ENCODE results near the gene FMNL3. TPM values are rescaled to one million over a fixed set of nuclear protein-coding genes. Genes with fewer than 3 reads are reported as not detected.
A peak's percentile ranks its signal among the peaks of the same experiment; 100 is the strongest.

Gene FMNL3, protein sequence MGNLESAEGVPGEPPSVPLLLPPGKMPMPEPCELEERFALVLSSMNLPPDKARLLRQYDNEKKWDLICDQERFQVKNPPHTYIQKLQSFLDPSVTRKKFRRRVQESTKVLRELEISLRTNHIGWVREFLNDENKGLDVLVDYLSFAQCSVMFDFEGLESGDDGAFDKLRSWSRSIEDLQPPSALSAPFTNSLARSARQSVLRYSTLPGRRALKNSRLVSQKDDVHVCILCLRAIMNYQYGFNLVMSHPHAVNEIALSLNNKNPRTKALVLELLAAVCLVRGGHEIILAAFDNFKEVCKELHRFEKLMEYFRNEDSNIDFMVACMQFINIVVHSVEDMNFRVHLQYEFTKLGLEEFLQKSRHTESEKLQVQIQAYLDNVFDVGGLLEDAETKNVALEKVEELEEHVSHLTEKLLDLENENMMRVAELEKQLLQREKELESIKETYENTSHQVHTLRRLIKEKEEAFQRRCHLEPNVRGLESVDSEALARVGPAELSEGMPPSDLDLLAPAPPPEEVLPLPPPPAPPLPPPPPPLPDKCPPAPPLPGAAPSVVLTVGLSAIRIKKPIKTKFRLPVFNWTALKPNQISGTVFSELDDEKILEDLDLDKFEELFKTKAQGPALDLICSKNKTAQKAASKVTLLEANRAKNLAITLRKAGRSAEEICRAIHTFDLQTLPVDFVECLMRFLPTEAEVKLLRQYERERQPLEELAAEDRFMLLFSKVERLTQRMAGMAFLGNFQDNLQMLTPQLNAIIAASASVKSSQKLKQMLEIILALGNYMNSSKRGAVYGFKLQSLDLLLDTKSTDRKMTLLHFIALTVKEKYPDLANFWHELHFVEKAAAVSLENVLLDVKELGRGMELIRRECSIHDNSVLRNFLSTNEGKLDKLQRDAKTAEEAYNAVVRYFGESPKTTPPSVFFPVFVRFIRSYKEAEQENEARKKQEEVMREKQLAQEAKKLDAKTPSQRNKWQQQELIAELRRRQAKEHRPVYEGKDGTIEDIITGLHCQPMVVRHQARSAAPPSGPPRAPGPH
- 10 to 100 TPM; 20.0 to 20.7 TPM for total RNA-seq

DNA sequence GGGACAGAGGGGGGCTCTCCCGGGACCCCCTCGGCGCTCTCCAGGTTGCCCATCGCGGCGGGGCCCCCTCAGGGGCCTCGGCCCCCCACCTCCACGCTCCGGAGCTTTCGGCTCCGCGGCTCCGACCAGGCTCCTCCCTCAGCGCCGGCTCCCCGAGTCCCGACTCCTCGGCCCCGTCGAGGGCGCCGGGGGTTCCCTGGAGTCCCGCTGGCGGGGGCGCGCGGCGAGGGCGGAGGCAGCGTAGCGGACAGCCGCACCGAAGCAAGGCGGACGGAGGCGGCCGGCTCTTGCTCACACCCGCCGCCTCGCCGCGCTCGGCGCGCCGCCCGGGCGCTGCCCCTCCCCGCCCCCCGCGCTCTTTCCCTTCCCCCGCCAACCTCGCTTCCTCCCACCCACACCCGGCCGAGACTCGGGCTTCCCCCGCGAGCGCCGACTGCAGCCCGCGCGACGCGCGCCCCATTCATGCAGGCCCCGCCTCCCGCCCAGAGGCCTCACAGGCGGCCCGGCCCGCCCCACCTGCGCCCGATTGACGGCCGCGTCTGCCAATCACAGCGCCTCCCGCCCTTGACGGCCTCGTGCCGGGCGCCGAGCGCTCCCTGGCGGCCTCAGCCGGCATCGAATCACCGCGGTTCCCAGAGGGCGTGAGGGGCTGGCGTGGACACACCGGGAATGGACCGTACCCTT, at the start of gene FMNL3:
TSS of gene FMNL3 (minus strand) at position 278 of the 684 bp plus-strand sequence. CDS start at position 53, 225 bp downstream.
- intact Hi-C loops (cut with micrococcal nuclease) = loop anchor here (1.0 to 5.0 kb wide), 9 partner anchors 34 to 154 kb away; partner anchors contain the start of genes MCRS1 and TMBIM6
- CTCF ChIA-PET = interaction anchor here (1.2 to 17.1 kb wide), 10 partner anchors 16 to 84 kb away, joined by 3 to 450 read pairs (median 6); partner anchors contain the start of genes PRPF40B and TMBIM6
- peak within 1 kb of the TSS; percentile 89 for H3K4me3 Mint-ChIP-seq

DNA sequence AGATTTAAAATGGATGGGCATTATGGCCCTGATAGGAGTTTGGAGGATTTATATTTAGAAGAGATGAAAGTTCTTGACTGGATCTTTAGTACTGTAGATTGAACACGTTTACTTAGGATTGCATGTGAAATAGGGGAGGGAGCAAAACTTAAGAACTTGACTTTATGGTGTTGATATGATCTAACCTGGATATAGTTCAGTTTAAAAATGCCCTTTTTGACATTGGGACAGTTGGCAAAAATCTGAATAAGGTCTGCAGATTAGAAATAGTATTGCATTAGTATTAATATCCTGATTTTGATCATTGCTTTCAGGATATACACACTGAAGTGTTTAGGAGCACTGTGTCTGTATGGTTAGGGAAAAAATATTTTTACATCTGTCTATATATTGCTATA, 43.8 kb upstream of the FMNL3 start:
- Mint-ChIP-seq H3K9me3 (no peaks in the 10 kb centered on the region), H3K4me1 (ENCODE audit: low read depth) (peaks cover 80% of the 10 kb centered on the region), H3K27ac (peak overlapping the region; percentile 94), H3K36me3 (ENCODE audit: low read depth) (peaks cover 53% of the 10 kb centered on the region), H3K27me3 (ENCODE audit: low read depth) (no peaks in the 10 kb centered on the region), H3K4me3 (peak overlapping the region; percentile 40)
- CTCF ChIA-PET = interaction anchor here (2.3 to 2.8 kb wide), 2 partner anchors 10 to 11 kb away, joined by 9 to 30 read pairs; partner anchors contain the start of gene TMBIM6
- intact Hi-C loops (cut with micrococcal nuclease) = loop anchor here (1.0 kb wide), 7 partner anchors 10 to 129 kb away; partner anchors contain the start of genes BCDIN3D, FMNL3 and TMBIM6
- DNase-seq = no peak

More for the DNA sequence above, at the start of gene FMNL3:
- DNase-seq = peak; percentile 98
- peaks cover 45% of the 10 kb centered on the region for H3K4me1 Mint-ChIP-seq (ENCODE audit: low read depth)
- no peaks in the 10 kb centered on the region for H3K36me3 Mint-ChIP-seq (ENCODE audit: low read depth)
- no peaks in the 10 kb centered on the region for H3K9me3 Mint-ChIP-seq
- H3K27ac Mint-ChIP-seq = peak within 1 kb of the TSS; percentile 85
- peaks cover 2% of the 10 kb centered on the region for H3K27me3 Mint-ChIP-seq (ENCODE audit: low read depth)

DNA sequence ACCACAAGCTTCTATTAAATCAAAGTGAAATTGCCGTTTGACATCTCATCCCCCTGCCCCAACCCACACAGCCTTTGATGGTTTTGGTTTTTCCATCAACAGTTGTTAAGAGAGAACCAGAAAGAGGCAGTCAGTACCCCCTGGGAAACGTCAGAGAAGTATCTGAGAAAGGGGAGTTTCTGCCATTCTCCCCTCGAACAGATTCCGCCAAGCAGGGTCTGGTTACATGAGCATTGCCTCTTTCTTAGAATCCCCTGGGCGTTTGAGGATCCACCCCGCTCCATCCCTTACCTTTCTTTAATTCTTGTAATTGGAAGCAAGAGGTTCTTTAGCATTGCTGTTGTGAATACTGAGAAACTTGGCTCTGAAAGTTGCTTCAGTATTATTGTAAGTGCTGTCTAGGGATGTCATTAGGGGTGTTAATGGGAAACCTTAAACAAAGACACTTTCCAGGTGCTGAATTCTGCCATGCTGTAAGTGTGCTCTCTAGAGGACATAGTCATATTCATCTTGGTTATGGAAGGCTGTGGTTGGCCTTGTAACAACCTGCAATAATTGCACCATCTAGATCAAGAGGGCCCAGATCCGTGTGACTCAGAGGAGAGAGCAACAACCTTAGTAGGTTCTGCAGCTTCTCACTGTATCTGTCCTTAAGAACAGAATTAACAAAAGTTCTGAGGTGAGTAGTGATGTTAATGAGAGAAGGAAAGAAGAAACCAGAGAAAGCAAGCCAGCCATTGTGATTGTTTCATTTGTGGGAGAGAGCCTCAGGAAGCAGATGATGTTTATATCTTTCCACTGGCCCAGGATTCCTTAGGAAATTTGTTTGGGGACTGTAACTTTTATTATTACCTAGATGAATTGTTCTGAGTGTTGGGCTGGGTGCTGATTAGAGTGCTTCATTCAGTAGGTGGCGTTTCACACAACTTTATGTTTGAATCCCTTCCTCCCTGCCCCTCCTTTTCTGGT, 43.1 kb upstream of the FMNL3 start:
- Mint-ChIP-seq H3K36me3 (ENCODE audit: low read depth) (peaks cover 47% of the 10 kb centered on the region), H3K4me3 (peak overlapping the region; percentile 40), H3K27ac (peak overlapping the region; percentile 94), H3K4me1 (ENCODE audit: low read depth) (peaks cover 83% of the 10 kb centered on the region), H3K9me3 (no peaks in the 10 kb centered on the region), H3K27me3 (ENCODE audit: low read depth) (no peaks in the 10 kb centered on the region)
- CTCF ChIA-PET = interaction anchor here (2.0 to 2.8 kb wide), 4 partner anchors 9 to 111 kb away, joined by 4 to 30 read pairs (median 10); partner anchors contain the start of gene TMBIM6
- peak; percentile 87 for DNase-seq
- intact Hi-C loops (cut with micrococcal nuclease) = loop anchor here (1.0 kb wide), 7 partner anchors 9 to 128 kb away; partner anchors contain the start of genes BCDIN3D, FMNL3 and TMBIM6

DNA sequence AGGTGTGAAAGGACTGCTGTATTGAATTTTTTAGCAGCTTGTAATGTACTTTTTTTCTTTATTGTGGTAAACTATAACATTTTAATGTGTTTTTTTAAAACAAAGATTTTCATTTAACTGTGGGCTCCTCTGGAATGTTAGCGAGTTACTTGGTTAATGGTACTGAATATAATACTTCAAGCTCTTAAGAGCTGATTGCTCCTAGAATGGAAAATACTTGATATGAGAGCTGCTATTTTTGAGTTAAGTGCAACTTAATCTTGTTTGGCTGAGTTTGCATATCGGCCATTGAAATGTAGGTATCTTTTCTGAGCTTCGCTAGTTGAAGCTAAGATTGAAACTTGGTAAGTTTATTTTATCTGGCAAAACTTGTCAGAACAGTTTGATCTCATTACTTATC, 41.6 kb upstream of the FMNL3 start:
- CTCF ChIA-PET = interaction anchor here (0.7 to 2.8 kb wide), 7 partner anchors 8 to 110 kb away, joined by 3 to 30 read pairs (median 4); partner anchors contain the start of gene TMBIM6
- peaks cover 90% of the 10 kb centered on the region for H3K4me1 Mint-ChIP-seq (ENCODE audit: low read depth)
- intact Hi-C loops (cut with micrococcal nuclease) = loop anchor here (5.0 kb wide), 1 partner anchor 1574 kb away; the partner anchor contains the start of gene BIN2
- H3K36me3 Mint-ChIP-seq (ENCODE audit: low read depth) = peaks cover 41% of the 10 kb centered on the region
- DNase-seq = no peak
- no peaks in the 10 kb centered on the region for H3K9me3 Mint-ChIP-seq
- peak overlapping the region; percentile 40 for H3K4me3 Mint-ChIP-seq
- peak overlapping the region; percentile 94 for H3K27ac Mint-ChIP-seq
- no peaks in the 10 kb centered on the region for H3K27me3 Mint-ChIP-seq (ENCODE audit: low read depth)

DNA sequence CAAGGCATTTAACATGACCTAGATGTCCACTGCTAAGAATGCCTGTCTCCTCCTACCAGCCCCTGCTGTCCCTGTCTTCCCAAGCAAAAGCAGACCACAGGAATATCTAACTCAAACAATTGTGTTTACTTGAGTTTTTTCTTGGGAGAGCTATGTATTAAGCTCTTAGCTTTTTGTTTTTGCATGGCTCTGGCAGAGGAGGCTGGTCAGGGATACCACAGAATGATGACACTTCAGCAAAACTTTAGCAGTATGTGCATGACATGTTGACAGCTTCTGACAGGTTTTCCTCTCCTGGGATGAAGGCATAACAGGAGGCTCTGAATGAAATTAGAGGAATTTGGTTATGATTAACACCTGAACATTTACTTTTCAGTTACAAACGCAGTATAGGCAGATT, 41.1 kb upstream of the FMNL3 start:
- no peak for DNase-seq
- no peak overlapping the region for H3K4me3 Mint-ChIP-seq
- peaks cover 90% of the 10 kb centered on the region for H3K4me1 Mint-ChIP-seq (ENCODE audit: low read depth)
- H3K9me3 Mint-ChIP-seq = no peaks in the 10 kb centered on the region
- CTCF ChIA-PET = interaction anchor here (0.7 to 2.8 kb wide), 8 partner anchors 9 to 391 kb away, joined by 3 to 30 read pairs (median 3); no protein-coding TSS in a partner anchor
- peaks cover 41% of the 10 kb centered on the region for H3K36me3 Mint-ChIP-seq (ENCODE audit: low read depth)
- H3K27ac Mint-ChIP-seq = peak overlapping the region; percentile 80
- intact Hi-C loops (cut with micrococcal nuclease) = loop anchor here (5.0 kb wide), 1 partner anchor 1574 kb away; the partner anchor contains the start of gene BIN2
- H3K27me3 Mint-ChIP-seq (ENCODE audit: low read depth) = no peaks in the 10 kb centered on the region

DNA sequence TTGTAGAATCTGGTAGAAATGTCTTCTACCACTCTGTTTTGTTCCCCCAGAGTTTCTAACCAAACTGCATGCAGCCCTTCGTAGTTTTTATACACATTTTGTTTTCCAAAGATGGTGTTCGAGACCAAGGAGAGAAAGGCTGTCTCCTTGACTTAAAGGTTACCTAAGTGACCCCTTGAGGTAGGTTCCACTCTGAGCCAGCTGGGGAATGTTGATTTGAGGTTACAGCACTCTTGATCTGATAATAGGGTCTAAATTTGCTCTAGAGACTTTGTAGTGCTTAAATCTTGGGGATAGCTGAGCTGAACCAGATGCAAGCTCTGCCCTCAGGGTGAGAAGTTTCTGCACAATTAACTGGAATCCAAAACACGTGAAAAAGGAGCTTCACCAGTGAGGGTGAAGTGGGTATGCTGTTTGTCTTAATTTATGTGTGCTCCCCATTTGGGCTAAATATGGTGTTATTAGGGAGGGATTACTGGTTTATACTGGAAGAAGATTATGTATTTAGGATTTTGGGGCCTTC, 37.2 kb upstream of the FMNL3 start:
- intact Hi-C loops (cut with micrococcal nuclease) = loop anchor here (5.0 kb wide), 1 partner anchor 292 kb away; no protein-coding TSS in a partner anchor
- CTCF ChIA-PET = interaction anchor here (1.1 to 4.2 kb wide), 3 partner anchors 13 to 386 kb away, joined by 4 to 23 read pairs (median 8); no protein-coding TSS in a partner anchor
- Mint-ChIP-seq H3K36me3 (ENCODE audit: low read depth) (peaks cover 38% of the 10 kb centered on the region), H3K4me1 (ENCODE audit: low read depth) (peaks cover 64% of the 10 kb centered on the region), H3K4me3 (peak overlapping the region; percentile 2), H3K27ac (peak overlapping the region; percentile 37), H3K9me3 (no peaks in the 10 kb centered on the region), H3K27me3 (ENCODE audit: low read depth) (no peaks in the 10 kb centered on the region)
- DNase-seq = no peak

DNA sequence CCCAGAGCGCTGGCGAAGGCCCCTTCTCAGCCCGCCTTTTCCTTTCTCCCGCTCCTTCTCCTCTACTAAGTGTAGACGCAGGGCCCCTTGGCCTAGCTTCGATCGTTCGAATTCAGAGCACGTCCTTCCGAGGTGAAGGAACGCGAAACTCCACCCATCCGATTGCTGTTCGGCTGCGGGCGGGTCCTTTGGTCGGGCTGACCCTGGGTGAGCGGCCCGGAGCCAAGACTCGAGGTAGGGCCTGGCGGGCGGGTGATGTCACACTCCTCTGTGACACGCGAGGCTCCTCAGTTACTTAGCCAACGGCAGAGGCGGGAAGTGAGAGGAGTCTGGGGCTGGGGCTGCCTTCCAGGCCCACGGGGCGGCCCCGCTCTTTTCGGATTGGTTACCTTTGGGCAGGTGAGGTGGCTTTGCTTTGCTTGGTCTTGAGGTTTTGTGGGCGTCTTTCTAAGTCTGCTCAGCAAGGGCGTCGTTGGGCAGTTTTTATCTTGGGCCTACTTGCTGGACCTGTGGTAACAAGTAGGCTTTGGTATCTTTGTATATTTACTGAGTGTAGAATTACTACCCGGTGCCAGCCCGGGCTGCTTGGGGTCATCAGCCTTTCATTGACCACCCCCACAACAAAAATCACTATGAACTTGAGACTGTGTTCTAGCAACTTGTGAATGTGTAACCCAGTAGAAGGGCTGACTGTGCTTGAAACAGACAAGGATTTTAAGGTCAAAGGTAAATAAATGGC, 34.8 kb upstream of the FMNL3 start:
- Mint-ChIP-seq H3K9me3 (no peaks in the 10 kb centered on the region), H3K4me1 (ENCODE audit: low read depth) (peaks cover 42% of the 10 kb centered on the region), H3K4me3 (peak overlapping the region; percentile 100), H3K27ac (peak overlapping the region; percentile 100), H3K27me3 (ENCODE audit: low read depth) (no peaks in the 10 kb centered on the region), H3K36me3 (ENCODE audit: low read depth) (peaks cover 36% of the 10 kb centered on the region)
- CTCF ChIA-PET = interaction anchor here (0.6 to 3.3 kb wide), 42 partner anchors 8 to 776 kb away, joined by 3 to 41 read pairs (median 4); partner anchors contain the start of genes FMNL3 and NCKAP5L
- DNase-seq = peak; percentile 95
- intact Hi-C loops (cut with micrococcal nuclease) = loop anchor here (1.0 to 5.0 kb wide), 11 partner anchors 8 to 419 kb away; partner anchors contain the start of genes FMNL3, NCKAP5L and TROAP

DNA sequence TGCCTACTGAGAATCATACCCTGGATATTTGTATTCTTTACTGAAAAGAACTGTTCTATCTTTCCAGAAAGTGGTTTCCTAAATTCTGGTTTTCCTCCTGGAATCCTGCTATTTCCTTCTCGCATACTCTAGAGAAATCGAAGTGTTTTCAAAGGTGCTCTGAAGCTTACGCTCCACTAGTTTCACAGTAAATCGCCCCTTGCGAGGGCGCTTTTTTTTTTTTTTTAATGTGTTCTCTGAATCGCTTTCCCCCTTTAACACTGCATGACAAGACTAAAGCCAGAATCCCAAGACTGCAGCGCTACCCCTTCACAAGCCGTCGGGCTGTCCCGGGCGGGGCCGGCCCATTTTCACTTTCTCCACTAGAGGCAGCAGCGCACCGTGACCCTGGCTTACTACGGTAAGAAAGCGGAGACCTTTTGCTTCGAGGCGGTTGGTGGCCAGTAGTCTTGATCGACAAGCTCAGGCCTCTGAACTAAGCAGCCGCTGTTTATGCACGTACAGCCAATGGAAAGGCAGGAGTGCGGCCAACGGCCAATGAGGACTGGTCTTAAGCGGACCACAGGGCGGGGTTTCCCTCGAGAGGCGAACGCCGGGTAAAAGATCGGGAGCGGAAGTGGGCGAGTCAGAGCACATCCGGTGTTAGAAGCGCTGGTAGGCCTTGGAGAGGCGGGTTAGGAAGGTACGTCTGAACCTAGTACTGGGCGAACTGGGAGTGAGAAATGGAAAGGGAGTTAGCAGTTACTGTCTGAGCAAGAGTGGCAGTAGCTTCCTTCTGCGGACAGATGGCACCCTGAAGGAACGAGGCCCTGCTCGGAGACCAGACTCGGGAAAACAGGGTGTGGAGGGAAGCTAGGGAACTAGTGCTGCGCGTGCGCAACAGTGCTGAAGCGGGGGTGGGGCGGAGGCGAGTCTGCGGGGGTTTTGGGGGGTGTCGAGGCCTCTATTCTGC, 34.0 kb upstream of the FMNL3 start, which contains the start of gene TMBIM6:
TSS of gene TMBIM6 (plus strand) at position 628 of the 952 bp plus-strand sequence. CDS start 10,937 bp downstream, outside the sequence.
- DNase-seq = peak; percentile 99
- peaks cover 31% of the 10 kb centered on the region for H3K36me3 Mint-ChIP-seq (ENCODE audit: low read depth)
- intact Hi-C loops (cut with micrococcal nuclease) = loop anchor here (1.0 to 5.0 kb wide), 11 partner anchors 9 to 418 kb away; partner anchors contain the start of genes FMNL3, NCKAP5L and TROAP
- no peaks in the 10 kb centered on the region for H3K9me3 Mint-ChIP-seq
- peak within 1 kb of the TSS; percentile 100 for H3K4me3 Mint-ChIP-seq
- H3K27me3 Mint-ChIP-seq (ENCODE audit: low read depth) = no peaks in the 10 kb centered on the region
- H3K27ac Mint-ChIP-seq = peak within 1 kb of the TSS; percentile 100
- H3K4me1 Mint-ChIP-seq (ENCODE audit: low read depth) = peaks cover 34% of the 10 kb centered on the region
- CTCF ChIA-PET = interaction anchor here (0.6 to 3.3 kb wide), 45 partner anchors 9 to 776 kb away, joined by 3 to 41 read pairs (median 4); partner anchors contain the start of genes FMNL3 and NCKAP5L

Data from activated naive CD4-positive, alpha-beta T cell treated with anti-CD3 and anti-CD28 coated beads for 36 hours (primary cell).